ENCODE results near the gene ANKRD26.

- no peak for TF ChIP-seq CTCF (IDR thresholded peaks at IDR 0.05 in 8 of 11, conservative IDR thresholded peaks at IDR 0.05 in 3 of 11)
- TF ChIP-seq POLR2AphosphoS5 (IDR thresholded peaks at IDR 0.05) = no peak
Observed at GRCh38 chr10:27068217-27068891, 31.9 kb downstream of the ANKRD26 start.

Data from spleen (tissue), 7 donors.